Psoas muscle (tissue), 8 donors: ENCODE data around the gene ZNF608. TPM values are rescaled to one million over a fixed set of nuclear protein-coding genes. Genes with fewer than 3 reads are reported as not detected.

Experiments
- ATAC-seq, 4 donors: fragments of 200-7000 bp; cut with Tn5 transposase; one replicate each; pipeline ENCODE4 v1.9.1; 2020; ENCODE audit warnings: moderate library complexity in 3 of 4, mild to moderate bottlenecking in 2 of 4
- DNase-seq, 2 donors: peaks; one replicate each; pipeline ENCODE4 v3.0.0-alpha.2; 2020
- H3K27ac ChIP-seq: fragments of 200-600 bp; one replicate; pipeline ENCODE4 v1.8.0; 2022
- H3K27me3 ChIP-seq, 3 donors: fragments of 200-600 bp in 1 of 3; one replicate each; pipeline versions ENCODE4 v1.6.1 to v1.8.0; 2013 to 2022; ENCODE audit warnings: low read length in 2 of 3, mild to moderate bottlenecking in 2 of 3, moderate library complexity in 1 of 3; ENCODE audit not compliant: insufficient read depth in 3 of 3
- H3K36me3 ChIP-seq, 2 donors: fragments of 200-600 bp in 1 of 2; one replicate each; pipeline versions ENCODE4 v1.6.1 to v1.8.0; 2013 to 2022; ENCODE audit warnings: low read depth in 1 of 2, mild to moderate bottlenecking in 1 of 2, moderate library complexity in 1 of 2; ENCODE audit not compliant: insufficient read depth in 1 of 2
- H3K4me1 ChIP-seq: fragments of 200-600 bp; one replicate; pipeline ENCODE4 v1.8.0; 2022
- H3K4me3 ChIP-seq: fragments of 200-600 bp; one replicate; pipeline ENCODE4 v1.8.0; 2022; ENCODE audit warnings: mild to moderate bottlenecking
- H3K9me3 ChIP-seq: fragments of 200-600 bp; one replicate; pipeline ENCODE4 v1.8.0; 2022
- WGBS, 3 donors: extraction: QIAGEN DNeasy Blood & Tissue Kit; methylation state at CpG; one replicate each; pipeline versions ENCODE4 v1.1.6 to v1.1.7; 2013; 5-methylcytosine and 5-hydroxymethylcytosine counted together
- intact Hi-C, 2 donors: fragments of 100-400 bp; cut with DNase I; formaldehyde crosslinking; loops; one replicate each; pipeline versions ENCODE4 v1.11.0 to v1.14.2; 2022
- polyA plus RNA-seq, 3 donors: library from polyadenylated mRNA; stranded (reverse); fragments of 200-250 nt; gene quantifications; one replicate each; pipeline ENCODE4 v1.2.3, GENCODE V29; 2013
- total RNA-seq, 4 donors: library from RNA; stranded (reverse); fragmentation: NEBNext Ultra II Directional in 2 of 4; extraction: Animal tissue kit (Norgen Biotek cat#: 25700) in 2 of 4; gene quantifications; one replicate each; pipeline versions ENCODE4 v1.2.1 to v1.2.4, GENCODE V29; 2021 to 2023
- TF ChIP-seq, protein P1 (sequence below): fragments of 200-600 bp; IDR thresholded peaks from one replicate; pipeline ENCODE4 v1.8.0; 2022; ENCODE audit warnings: antibody characterized with exemption
- donor health status: healthy with polysubstance abuse.
- donor health status: DM: no; HTN: no; CAD: no; lungs with moderate emphysema.
- donor health status: Bipolar disorder and iron deficiency.
- donor health status: healthy.
- donor health status: DM: yes; HTN: yes; CAD: no.
- donor health status: DM: no; HTN: no; CAD: no.
- donor health status: DM: no; HTN: no; CAD: no.
- donor health status: DM: yes; HTN: yes; CAD: no.

ZNF608 gene
- total and polyA plus RNA-seq, 7 donors: 1.6 to 11.7 (median 9.0) TPM

DNA sequence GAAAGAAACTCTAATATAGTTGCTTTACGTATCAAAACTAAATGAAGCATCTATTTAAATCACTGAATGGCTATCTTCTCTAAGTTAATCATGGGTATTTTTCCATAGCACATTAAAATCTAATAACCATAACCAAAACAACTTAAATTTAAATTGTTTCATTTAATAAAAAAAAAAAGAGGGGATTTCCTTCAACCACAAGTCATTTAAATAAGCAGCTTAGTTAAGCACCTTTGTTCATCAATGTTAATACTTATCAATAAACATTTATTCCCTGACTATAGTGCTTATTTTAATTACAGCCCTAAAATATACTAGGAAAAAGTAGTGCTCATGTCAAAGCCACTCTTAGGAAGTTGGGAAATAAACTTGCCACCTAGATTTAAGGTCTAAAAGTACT, 30.3 kb downstream of the ZNF608 start:
- H3K36me3 ChIP-seq: no peaks in the 10 kb centered on the region
- ATAC-seq (no peak), DNase-seq (no peak)
- H3K4me3 ChIP-seq: no peak overlapping the region
- H3K27ac ChIP-seq: no peak overlapping the region
- 95 to 100% (median 98%) methylated on average over 1 of the region's 1 CpG for WGBS, 3 donors
- no peaks in the 10 kb centered on the region for H3K27me3 ChIP-seq
- intact Hi-C loops: no loop called here
- H3K9me3 ChIP-seq: no peaks in the 10 kb centered on the region
- peaks cover 27% of the 10 kb centered on the region for H3K4me1 ChIP-seq
- TF ChIP-seq, protein P1, sequence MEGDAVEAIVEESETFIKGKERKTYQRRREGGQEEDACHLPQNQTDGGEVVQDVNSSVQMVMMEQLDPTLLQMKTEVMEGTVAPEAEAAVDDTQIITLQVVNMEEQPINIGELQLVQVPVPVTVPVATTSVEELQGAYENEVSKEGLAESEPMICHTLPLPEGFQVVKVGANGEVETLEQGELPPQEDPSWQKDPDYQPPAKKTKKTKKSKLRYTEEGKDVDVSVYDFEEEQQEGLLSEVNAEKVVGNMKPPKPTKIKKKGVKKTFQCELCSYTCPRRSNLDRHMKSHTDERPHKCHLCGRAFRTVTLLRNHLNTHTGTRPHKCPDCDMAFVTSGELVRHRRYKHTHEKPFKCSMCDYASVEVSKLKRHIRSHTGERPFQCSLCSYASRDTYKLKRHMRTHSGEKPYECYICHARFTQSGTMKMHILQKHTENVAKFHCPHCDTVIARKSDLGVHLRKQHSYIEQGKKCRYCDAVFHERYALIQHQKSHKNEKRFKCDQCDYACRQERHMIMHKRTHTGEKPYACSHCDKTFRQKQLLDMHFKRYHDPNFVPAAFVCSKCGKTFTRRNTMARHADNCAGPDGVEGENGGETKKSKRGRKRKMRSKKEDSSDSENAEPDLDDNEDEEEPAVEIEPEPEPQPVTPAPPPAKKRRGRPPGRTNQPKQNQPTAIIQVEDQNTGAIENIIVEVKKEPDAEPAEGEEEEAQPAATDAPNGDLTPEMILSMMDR: no peak

DNA sequence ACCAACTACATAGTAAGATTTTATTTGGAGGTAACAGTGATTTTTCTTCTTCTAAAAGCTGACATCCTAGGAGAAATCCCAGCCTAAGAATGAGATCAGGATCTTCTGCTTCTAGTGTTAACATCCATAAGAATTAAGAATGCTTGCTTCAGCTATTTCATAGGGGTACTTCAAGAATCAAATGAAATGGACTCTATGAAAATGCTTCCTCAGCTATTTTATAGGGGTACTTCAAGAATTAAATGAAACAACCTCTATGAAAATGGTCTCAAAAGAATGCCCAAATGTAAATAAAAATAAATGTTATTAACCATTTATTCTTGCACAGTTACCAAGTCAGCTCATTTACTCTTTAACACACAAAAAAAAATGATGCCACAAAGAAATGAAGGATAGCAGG, 31.5 kb downstream of the ZNF608 start:
- no peaks in the 10 kb centered on the region for H3K9me3 ChIP-seq
- intact Hi-C loops: no loop called here
- ATAC-seq: no peak
- H3K36me3 ChIP-seq: no peaks in the 10 kb centered on the region
- no peaks in the 10 kb centered on the region for H3K27me3 ChIP-seq
- no peak overlapping the region for H3K27ac ChIP-seq
- H3K4me1 ChIP-seq: peaks cover 30% of the 10 kb centered on the region
- H3K4me3 ChIP-seq: no peak overlapping the region
- TF ChIP-seq, protein P1: no peak
- no peak for DNase-seq

DNA sequence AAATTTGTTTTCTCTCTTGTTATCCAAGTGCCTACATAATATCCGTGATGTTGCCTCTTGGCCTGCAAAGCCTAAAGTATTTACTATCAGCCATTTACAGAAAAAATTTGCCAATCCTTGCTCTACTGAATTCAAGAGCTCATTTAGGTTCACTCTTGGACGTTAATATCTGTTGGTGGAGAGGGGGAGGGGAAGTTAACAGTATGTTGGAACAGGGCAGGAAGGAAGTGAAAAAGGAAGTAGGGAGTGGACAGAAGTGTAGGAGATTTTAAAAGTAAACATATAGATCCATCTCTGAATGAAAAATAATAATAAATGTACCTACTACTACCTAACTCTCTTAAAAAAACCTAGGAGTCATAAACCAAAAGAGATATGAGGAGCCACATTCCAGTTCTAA, 32.8 kb downstream of the ZNF608 start:
- DNase-seq (no peak), ATAC-seq (no peak)
- intact Hi-C loops: no loop called here
- peaks cover 32% of the 10 kb centered on the region for H3K4me1 ChIP-seq
- H3K4me3 ChIP-seq: no peak overlapping the region
- no peak overlapping the region for H3K27ac ChIP-seq
- H3K9me3 ChIP-seq: no peaks in the 10 kb centered on the region
- TF ChIP-seq, protein P1: no peak
- 50 to 67% (median 54%) methylated on average over 2 of the region's 2 CpGs for WGBS, 3 donors
- no peaks in the 10 kb centered on the region for H3K36me3 ChIP-seq
- H3K27me3 ChIP-seq: no peaks in the 10 kb centered on the region

DNA sequence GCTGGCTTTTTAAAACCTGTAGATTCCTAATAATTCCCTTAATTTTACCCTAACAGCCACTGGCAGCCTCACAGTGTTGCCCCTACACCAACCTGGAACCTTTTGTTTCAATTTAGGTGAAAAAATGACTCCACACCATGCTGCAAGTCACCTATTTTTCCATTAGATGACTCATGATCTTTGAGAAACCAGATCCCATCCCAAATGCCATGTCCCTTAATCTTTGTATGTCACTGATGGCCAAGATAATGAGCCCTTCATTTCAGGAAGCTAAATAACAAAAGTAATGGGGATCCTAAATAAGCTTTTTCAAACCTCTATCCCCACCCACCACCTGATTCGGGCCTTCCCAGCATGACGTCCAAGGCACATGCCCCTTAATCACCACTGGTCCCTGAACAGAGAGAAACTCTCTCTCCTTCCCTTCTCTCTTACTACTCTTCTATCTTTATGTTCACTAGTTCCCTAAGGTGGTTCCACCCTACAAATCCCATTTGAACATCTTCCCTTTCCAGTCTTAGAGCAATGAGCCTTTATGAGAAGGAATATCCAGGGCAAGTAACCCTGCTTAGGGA, 33.6 kb downstream of the ZNF608 start:
- no peaks in the 10 kb centered on the region for H3K9me3 ChIP-seq
- TF ChIP-seq, protein P1: no peak
- no peaks in the 10 kb centered on the region for H3K36me3 ChIP-seq
- WGBS, 3 donors: 81 to 90% (median 89%) methylated on average over 2 of the region's 2 CpGs
- intact Hi-C loops: no loop called here
- ATAC-seq (peak in 3 of 4 donors; percentile 24 to 60 (median 26)), DNase-seq (no peak)
- peaks cover 37% of the 10 kb centered on the region for H3K4me1 ChIP-seq
- H3K27ac ChIP-seq: no peak overlapping the region
- no peak overlapping the region for H3K4me3 ChIP-seq
- no peaks in the 10 kb centered on the region for H3K27me3 ChIP-seq

DNA sequence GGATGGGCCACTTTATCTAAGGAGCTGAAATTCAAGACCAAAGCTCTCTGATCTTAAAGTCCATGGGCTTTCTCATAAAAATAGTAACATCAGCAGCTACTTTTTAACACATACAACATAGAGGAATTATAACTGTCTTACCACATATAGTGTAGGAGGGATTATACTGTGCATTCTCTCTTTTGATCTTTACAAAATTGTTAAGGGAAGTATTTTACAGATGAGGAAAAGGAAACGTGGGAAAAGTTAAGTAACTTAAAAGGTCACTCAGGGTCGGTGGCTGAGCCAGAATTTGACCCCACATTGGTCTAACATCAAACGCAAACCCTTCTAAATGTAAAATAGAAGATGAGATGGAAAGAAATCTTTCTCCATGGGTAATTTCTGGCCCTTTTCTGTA, 38.4 kb downstream of the ZNF608 start:
- Histone ChIP-seq H3K4me1 (peaks cover 49% of the 10 kb centered on the region), H3K36me3 (no peaks in the 10 kb centered on the region), H3K27me3 (no peaks in the 10 kb centered on the region), H3K27ac (no peak overlapping the region), H3K9me3 (no peaks in the 10 kb centered on the region), H3K4me3 (no peak overlapping the region)
- intact Hi-C loops: loop anchor here in 1 of 2 donors (5.0 kb wide), 1 partner anchor 34 kb away; no protein-coding TSS in a partner anchor
- no peak for ATAC-seq
- no peak for DNase-seq
- whole genome bisulfite sequencing, 3 donors: 23 to 35% (median 29%) methylated on average over 3 of the region's 3 CpGs
- TF ChIP-seq, protein P1: no peak
